ENCODE results near the gene LOXL3.

Gene LOXL3

DNA sequence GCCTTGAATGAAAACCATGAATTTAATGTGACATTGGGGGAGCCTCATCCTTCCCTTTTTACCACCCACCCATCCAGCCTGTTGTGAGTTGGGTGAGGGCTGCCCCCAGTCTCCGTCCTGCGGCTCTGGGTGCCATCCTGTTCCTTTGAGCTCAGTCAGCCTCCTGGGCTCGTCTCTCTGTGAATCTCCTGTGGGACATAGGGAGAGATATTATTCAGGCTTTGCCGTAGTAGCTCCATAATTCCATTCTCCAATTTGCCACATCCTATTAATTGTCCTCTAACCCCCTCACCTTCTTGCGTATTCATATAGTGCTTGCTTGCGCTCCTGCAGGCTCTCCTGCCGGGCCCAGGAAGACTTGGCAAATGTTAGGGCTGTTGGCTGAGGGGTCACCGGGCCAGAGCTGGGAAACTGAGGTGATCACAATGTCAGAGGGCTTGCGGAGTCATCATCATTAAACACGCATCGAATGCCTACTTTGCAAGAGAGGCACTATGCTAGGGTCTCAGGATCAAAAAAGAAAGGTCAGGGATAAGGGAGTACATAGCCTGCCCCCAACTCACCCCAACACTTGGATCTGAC is 27.0 kb downstream of the LOXL3 start:
- no peak for DNase-seq (ENCODE audit: low read depth in 2 of 2)

DNA sequence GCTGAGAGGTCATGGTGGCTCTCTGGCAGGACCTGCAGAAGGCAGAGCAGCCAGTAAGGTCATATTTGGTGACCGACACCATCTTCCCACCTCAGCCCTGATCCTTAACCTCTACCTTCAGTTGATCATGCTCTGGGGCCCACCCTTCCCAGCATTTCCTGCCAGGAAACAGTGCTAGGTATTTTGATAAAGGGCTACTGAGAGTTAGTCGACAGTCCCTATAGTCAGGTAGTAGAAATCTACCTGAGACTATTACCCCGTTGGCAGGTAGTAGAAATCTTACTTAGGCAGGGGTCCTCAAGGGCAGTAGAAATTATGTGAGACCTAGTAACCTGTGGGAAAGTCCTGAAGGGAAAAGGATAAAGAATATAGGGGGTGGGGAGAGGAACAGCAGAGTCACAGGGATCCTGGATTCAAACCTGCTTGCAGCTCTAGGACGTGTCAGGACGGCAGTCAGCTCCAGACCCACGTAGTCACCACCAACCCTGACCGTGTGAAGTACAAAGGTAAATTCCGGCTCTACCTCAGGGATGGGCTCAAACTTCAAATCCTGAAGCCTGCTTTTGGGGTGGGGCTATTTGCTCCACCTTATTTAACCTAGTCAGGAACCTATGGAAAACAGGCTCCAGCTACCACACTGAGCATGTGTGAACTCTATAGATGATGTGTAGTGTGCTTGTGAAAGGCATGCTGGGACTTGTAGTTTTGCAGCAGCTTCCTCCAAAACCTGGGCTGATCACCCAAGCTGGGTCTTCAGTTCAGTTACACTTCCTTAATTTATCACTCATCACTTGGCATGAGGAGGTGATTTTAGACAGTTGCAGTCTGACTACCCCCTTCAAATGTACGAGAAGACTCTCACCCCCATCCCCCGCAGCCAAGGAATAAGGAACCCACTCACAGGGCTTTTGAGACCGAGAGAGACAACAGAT is 27.8 kb downstream of the LOXL3 start, which contains the start of gene DQX1:
DQX1 (minus strand) TSS at position 515 of the 932 bp plus-strand sequence; CDS start at position 13, 502 bp downstream.
- no peak for DNase-seq (ENCODE audit: low read depth in 2 of 2)

DNA sequence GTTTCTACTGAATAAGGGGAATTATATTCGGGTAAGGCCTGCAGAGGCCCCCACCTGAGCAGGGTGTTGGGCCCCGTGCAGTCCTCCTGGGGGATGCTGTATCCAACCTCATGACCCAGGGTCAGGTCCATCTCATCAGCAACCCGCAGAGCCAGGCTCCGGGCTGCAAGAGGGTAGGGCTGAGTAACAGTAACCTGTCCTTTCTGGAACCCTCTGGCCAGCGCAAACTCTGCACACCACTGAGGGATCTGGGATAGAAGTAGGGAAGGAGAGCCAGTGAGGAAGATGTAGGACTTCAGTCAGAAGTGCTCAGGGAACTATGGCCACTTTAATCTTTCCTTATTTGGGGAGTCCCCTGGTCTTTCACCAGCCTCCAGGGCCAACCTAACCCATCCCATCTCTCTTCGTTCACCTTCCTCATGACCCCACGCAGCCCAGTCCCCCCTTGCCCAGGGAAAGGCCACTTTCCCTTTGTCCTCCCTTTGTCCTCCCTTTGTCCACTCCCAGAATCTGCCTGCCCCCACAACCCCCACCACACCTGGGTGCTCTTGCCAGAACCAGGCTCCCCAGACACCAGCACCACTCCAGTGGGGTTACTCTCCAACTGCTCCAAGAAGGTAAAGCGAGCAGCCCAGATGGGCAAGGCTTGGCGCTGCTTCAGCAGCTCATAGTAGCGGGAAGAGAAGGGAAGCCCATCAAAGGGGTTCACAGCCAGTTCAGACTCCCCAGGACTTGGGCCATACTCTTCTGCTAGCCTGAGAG is 28.6 kb downstream of the LOXL3 start:
- DNase-seq (ENCODE audit: low read depth in 2 of 2): no peak

DNA sequence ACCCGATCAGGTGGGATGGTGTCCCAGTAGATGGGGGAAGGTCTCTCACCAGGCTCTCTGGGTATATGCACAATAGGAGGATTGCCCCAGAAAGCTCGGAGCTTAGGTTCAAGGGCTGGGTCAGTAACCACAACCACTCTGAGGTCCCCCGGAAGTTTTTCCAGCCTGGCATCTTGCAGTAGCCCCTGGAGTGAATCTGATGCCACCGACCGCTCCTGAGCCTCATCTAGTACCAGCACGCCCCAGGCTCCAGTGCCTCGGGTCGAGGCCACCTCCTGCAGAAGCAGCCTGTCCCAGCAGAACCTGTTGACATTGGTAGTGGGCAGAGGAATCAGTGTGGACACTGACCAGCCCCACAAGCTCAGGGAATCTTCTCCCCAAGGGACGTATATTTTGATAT is 29.7 kb downstream of the LOXL3 start:
- DNase-seq (ENCODE audit: low read depth in 2 of 2): no peak

DNA sequence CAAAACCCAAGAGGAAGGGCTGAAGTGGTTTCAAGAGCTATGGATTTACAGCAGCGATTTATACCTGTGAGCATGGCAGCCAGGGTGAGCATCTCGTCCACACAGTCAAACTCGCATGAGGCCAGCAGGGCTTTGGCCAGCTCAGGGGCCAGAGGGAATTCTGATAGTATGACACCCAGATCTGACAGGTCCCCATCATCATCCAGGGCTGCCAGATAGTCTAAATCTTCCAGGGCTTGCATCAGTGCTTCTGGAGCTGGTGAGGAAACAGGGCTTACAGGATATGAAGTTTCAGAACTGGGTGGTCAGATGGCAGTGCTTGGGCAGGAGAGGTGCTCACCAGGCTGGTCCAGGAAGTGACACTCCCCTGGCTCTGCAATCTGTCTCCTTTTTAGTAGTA is 31.2 kb downstream of the LOXL3 start:
- DNase-seq (ENCODE audit: low read depth in 2 of 2): no peak

DNA sequence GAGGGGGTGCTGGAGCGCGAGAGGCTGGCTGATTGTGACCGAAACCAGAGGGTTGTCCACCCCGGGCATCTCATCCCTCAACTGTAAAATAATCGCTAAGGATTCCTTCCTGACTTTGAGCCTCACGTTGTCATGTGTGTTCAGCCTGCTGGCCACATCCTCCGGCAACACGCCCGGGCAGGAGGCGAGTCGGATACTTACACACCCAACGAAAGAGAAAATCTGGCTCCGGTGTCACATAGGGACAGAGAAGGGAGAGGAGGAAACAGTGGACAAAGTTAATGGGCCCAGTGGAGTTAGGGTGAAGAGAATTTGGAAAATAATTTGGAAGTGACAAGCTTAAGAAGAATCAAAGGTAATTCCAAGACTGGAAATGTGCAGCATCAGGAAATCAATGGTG is 37.1 kb downstream of the LOXL3 start:
- no peak for DNase-seq (ENCODE audit: low read depth in 2 of 2)

DNA sequence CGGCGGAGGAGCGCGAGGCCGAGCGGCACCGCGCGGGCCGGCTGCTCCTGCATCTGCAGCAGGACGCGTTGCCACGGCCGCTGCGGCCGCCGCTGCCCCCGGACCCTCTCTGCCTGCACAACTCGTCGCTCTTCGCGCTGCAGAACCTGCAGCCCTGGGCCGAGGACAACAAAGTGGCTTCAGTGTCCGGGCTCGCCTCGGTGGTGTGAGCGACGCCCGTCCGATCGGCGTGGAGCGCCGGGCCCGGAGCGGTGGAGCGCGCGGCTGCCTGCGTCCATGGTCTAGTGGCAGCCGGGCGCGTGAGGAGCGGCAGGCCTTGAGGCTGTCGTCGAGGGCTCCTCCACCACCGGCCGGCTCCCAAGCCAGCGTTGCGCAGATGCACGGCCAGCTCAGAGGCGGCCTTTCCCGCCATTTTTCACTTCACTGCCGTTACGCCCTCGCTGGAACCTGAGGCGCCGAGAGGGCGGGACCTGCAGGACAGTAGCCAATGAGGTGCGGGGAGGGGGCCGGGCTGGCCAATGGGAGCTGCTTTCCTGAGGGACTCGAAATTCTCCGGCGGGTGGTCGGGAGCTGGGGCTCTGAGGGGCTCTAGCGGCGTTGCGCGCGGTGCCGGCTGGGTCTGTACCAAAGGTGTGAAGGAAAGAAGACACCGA is 37.6 kb downstream of the LOXL3 start:
- peak; percentile 71 to 75 for DNase-seq (ENCODE audit: low read depth in 2 of 2)

DNA sequence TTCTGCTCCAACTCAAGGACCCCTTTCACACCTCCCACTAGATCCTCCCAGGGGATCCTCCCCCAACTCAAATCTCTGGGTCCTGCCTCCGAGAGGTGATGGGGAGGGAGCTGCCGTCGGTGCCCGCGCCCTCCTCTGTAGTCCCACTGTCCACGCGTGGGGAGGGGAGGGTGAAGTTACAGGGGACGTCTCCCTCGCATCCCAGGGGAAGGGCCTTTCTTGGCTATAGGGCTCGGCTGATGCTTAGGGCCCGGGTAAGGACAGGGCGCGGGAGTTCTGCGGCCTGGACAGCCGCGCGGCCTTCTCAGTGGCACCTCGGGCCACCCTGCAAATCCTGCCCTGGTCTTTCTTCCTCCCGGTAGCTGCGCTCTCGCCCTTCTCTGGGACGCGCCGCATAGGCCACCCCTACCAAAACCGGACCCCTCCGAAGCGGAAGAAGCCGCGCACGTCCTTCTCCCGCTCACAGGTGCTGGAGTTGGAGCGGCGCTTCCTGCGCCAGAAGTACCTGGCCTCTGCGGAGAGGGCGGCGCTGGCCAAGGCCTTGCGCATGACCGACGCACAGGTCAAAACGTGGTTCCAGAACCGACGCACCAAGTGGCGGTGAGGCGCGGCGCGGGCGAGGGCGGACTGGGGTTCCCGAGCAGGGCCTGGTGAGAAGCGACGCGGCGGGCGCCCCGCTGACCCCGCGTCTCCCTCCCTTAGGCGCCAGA is 38.3 kb downstream of the LOXL3 start:
- no peak for DNase-seq (ENCODE audit: low read depth in 2 of 2)

DNA sequence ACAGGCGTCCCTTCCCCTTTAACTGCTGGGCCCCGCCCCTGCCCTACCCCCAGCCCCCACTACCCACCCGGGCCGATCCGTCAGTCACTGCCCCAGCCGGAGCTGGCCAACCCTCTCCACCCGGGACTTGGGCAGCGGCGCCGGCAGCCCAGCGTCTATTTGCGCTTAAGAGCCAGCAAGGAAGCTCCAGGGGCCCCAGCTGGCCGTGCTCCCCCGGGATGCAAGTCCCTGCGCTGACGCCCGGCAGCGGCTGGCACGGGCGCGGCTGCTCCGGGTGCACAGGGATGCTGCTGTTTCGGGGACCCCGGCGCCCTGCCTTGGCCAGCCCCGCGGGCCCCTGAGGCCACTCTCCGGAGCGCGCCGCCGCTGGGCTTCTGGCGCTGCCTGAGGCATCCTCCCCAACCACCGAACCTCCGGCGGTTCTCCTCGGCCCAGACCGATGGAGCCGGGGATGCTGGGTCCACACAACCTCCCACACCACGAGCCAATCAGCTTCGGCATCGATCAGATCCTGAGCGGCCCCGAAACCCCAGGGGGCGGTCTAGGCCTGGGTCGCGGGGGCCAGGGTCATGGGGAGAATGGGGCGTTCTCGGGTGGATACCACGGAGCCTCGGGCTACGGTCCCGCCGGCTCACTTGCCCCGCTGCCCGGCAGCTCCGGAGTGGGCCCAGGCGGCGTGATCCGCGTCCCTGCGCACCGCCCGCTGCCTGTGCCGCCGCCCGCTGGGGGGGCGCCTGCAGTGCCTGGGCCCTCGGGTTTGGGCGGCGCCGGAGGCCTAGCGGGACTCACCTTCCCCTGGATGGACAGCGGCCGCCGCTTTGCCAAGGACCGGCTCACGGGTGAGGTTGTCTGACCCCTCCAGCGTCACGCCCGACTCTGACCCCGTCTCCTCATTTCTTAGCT is 39.1 kb downstream of the LOXL3 start, which contains the start of gene TLX2:
TLX2 (plus strand) TSS at position 83 of the 903 bp plus-strand sequence; CDS start at position 440, 357 bp downstream.
- DNase-seq (ENCODE audit: low read depth in 2 of 2): no peak

DNA sequence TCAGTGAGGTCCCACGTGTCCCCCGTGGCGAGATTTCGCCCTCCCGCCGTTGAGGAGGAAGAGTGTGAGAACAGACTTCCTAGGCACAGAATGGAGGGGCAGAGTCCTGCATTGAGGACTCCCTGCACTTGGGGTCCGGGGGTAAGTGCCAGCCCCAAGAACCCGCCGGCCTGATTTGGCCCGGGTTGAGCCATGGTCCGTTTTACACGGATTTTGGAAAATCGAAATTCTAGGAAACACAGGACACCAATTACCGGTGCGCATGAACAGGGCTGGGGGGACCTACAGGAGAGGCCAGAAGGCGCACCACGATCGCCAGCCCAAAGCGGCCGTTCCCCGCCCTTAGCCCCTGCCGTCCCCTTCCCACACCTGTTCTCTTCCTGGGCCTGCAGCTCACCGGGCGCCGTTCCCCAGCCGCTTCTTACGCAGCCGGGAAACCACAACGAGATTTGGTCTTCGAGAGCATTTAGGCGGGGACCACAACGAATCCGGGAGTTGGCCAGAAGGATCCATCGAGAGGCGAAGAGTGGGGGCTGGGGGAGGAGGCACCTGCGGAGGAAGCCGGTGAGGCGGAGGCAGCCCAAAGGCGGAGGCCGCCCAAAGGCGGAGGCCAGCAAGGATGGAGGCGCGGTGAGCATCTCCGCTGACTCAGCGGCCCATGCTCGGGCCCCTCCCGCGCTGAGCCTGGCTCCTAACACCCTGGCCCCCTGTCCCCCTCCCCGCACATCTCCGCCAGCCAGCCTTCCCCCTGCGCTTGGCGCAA is 40.0 kb downstream of the LOXL3 start:
- peak in 1 of 2 donors; percentile 26 for DNase-seq (ENCODE audit: low read depth in 2 of 2)

DNA sequence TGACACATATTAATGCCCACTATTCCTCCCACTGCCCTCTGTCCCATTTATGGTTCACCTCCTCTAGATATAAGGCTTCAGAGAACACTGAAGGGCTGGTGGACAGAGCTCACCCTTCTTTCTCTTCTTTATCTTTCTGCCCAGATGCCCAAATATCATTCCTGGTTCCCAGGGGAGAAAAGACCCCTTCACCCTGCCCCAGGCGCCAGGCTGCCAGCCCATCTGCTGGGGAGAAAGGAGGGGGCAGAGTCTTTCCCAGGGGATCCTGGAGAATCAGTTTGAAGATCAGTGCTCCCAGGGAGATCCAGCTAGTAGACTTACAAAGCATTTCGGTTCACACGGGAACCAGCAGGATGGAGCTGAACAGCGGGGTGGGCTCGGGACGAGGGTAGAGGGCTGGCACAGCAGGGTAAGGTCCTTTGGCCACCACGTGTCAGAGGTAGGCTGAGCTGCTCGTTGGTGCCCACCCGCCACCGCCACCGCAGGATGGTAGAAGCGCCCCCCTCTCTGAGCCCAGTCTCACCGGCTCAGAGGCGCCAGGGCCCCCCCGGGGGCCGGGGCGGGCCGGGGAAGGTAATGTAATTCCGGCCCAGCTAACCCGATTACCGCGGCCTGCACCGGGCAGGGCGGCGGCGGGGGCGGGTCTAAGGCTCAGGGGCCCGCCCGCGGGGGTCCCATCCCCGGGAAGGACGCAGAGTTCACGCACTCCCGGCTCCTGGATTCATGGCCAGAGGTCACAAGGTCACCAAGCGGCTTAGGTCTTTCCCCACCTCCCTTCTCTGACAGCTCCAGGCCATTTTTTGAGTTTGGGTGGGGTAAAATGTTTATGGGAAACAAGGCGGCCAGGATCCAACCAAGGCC is 40.8 kb downstream of the LOXL3 start:
- no peak for DNase-seq (ENCODE audit: low read depth in 2 of 2)

DNA sequence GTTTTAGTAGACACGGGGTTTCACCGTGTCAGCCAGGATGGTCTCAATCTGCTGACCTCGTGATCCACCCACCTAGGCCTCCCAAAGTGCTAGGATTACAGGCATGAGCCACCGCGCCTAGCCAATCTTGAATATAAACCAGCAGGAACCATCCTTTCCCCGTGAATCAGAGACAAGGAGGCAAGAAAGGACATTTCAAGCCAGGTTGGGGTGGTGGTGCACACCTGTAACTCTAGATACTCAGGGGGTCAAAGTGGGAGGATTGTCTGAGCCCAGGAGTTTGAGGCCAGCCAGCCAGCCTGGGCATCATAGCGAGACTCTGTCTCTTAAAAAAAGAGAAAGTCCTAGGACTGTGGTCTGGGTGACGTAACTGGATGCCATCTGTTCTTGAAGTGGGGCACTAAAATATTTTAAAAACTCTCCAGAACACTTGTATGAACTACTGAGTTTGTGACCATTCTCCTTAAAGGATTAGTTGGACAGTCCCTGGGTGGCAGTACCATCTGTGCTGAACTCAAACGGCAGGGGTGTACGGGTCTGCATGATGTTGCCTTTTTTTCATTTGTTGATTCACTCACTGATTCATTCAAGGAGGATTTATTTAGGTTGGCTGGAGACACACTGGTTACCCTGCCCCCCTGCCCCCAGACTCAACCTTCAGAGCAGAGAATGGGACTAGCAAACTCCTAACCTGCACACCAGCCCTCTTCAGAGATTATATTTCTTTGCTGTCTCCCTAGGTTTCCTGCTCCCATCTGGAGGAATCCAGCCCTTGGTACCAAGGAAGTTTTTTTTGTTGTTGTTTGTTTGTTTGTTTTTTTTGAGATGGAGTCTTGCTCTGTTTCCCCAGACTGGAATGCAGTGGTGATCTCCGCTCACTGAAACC is 42.4 kb downstream of the LOXL3 start:
- no peak for DNase-seq (ENCODE audit: low read depth in 2 of 2)

DNA sequence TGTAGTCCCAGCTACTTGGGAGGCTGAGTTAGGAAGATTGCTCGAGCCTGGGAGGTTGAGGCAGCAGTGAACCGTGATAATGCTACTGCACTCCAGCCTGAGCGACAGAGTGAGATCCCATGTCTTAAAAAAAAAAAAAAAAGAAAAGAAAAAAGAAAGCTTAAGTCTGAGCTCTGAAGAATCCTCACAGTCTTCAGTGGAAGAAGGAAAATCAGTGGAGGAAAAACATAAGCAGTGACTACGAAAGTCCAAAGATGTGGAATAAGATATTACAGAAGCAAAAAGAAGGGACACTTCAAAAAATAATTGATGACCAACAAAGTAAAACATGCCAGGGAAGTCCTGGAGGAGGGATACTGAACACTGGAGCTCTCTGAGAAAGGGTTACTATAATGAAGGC is 43.5 kb downstream of the LOXL3 start:
- DNase-seq (ENCODE audit: low read depth in 2 of 2): no peak

DNA sequence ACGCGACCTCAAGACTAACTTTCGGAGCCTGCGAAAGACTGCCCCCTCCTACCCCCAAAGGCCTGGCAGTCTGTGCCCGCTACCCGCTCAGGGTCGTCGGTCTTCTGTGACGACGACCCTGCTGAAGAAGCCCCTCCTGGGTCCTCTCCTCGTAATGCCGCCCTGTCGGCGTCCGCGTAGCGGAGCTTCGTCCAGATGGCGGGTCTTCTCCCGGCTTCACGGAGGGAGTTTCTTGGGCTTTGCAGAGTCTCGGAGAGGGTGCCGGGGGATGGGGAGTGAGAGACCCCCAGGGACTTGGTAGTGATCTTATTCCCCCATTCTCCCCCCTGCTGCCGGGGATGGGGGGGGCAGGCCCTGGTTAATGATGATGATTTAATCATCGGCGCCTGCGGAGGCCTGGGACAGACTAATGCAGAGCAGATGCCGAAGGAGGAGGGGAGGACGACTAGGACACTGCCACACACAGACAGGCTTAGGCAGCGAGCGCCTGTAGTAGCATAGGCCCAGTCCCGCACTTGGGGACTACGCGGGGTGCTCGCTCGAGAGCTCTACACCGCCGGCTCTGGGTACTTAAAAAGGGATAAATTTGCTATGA is 45.7 kb downstream of the LOXL3 start:
- no peak for DNase-seq (ENCODE audit: low read depth in 2 of 2)

DNA sequence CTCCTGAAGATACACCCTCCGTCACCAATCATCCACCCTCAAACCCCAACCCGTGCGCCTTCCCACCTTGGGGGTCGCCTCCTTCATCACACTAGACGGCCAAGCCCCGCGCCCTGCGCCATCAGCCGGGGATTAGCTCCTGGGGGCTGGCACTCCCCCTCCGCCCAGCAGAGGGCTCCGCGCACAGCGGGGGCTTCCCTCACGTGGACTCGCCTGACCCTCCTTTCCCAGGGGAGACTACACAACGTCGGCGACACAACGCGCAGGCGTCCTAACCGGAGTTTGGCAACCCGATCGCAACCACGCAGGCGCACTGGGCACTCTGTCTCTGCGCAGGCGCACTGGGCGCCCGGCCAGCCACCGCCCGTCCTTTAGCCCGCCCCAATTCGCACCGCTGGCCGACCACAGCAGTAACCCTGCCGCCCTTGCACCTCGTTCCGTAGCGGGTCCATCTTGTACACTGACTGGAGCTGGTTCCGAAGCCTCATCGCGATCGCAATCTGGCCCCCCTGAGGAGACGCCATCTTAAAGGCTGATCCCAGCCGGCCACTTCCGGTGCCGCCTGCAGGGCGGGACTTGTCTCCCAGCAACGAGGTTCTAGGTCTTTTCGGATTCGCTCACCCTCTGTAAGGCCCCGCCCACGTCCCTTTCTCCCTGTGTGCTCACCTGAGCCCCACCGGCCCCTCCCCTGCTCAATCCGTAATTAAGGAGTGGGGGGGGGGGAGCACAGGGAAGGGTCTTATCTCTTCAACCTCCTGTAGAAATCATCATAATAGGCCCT is 46.4 kb downstream of the LOXL3 start, which contains the start of gene PCGF1:
PCGF1 (minus strand) TSS at position 551 of the 781 bp plus-strand sequence; CDS start at position 524, 27 bp downstream.
- DNase-seq (ENCODE audit: low read depth in 2 of 2): peak; percentile 98 to 99
